Cardiac muscle cell (in vitro differentiated cells and primary cell): ENCODE data around the gene NAXE. TPM values are rescaled to one million over a fixed set of nuclear protein-coding genes. Genes with fewer than 3 reads are reported as not detected.
"Not testable (repeated sequence)": the region's sequence is repeated elsewhere in the genome, so short reads cannot be mapped to it uniquely, and the experiment has no call there.

Source experiments
- DNase-seq, 2 donors: peaks; one replicate each; pipeline versions ENCODE4 v3.0.0 to v3.0.0-alpha.2; 2010 to 2017; ENCODE audit warnings: low read depth in 1 of 2, low spot score in 1 of 2
- H3K27ac ChIP-seq: fragments of 200-600 bp; sonication (generic); 2 replicates; pipeline ENCODE4 v1.5.1; 2016
- H3K27me3 ChIP-seq: fragments of 200-600 bp; sonication (generic); 2 replicates; pipeline ENCODE4 v1.6.0; 2016; ENCODE audit warnings: control low read depth
- H3K36me3 ChIP-seq: fragments of 200-600 bp; sonication (generic); 2 replicates; pipeline ENCODE4 v1.5.1; 2016; ENCODE audit warnings: control low read depth
- H3K4me1 ChIP-seq: fragments of 200-600 bp; sonication (generic); 2 replicates; pipeline ENCODE4 v1.8.1; 2017; ENCODE audit warnings: low read depth, mild to moderate bottlenecking, mixed run types
- H3K4me3 ChIP-seq: fragments of 200-600 bp; sonication (generic); 2 replicates; pipeline ENCODE4 v1.5.1; 2016; ENCODE audit warnings: mild to moderate bottlenecking
- H3K9me3 ChIP-seq: fragments of 200-600 bp; sonication (generic); 2 replicates; pipeline ENCODE4 v1.5.1; 2017; ENCODE audit warnings: low read depth, mild to moderate bottlenecking, control low read depth
- polyA plus RNA-seq: library from polyadenylated mRNA; unstranded; fragments of >200 nt; fragmentation: Nextera tagmentation; extraction: Ambion mirVana; gene quantifications from 2 replicates; pipeline ENCODE4 v1.2.1, GENCODE V29; 2016
- total RNA-seq: library from RNA; depleted of rRNA; stranded (reverse); fragments of >200 nt; gene quantifications from 2 replicates; pipeline ENCODE4 v1.2.3, GENCODE V29; 2016
- TF ChIP-seq, protein P1 (sequence below): IDR thresholded peaks from 2 replicates; pipeline ENCODE4 v1.5.1; 2012; ENCODE audit warnings: low read depth, mild to moderate bottlenecking, low read length

The NAXE gene
- total and polyA plus RNA-seq, 2 experiments from 2014 or later: 130 to 166 TPM

DNA sequence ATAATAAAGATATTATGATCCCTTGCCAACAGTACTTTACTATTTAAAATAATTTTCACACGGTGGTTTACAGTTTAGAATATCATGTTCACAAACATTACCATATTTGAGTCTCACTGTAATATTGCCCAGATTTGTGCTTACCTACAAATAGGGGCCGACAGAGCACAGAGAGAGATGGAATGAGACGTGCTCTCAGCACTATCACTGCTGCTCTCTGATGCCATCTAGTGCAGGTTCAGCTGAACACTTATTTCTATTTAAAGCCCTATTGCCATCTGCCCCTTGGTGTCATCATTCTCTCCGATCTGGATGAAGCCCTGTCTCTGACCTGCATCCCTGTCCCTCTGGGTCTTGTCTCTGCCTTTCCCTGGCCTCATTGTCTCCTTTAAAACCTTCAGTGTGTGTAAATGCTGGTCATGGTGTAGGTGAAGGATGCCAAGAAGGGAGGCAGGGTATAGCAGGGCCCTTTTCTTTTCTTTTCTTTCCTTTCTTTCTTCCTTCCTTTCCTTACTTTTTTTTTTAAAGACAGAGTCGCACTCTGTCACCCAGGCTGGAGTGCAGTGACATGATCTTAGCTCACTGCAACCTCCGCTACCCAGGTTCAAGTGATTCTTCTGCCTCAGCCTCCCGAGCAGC lies 16.6 kb downstream of the NAXE start:
- H3K4me1 ChIP-seq: peaks cover 3% of the 10 kb centered on the region
- TF ChIP-seq, protein P1, sequence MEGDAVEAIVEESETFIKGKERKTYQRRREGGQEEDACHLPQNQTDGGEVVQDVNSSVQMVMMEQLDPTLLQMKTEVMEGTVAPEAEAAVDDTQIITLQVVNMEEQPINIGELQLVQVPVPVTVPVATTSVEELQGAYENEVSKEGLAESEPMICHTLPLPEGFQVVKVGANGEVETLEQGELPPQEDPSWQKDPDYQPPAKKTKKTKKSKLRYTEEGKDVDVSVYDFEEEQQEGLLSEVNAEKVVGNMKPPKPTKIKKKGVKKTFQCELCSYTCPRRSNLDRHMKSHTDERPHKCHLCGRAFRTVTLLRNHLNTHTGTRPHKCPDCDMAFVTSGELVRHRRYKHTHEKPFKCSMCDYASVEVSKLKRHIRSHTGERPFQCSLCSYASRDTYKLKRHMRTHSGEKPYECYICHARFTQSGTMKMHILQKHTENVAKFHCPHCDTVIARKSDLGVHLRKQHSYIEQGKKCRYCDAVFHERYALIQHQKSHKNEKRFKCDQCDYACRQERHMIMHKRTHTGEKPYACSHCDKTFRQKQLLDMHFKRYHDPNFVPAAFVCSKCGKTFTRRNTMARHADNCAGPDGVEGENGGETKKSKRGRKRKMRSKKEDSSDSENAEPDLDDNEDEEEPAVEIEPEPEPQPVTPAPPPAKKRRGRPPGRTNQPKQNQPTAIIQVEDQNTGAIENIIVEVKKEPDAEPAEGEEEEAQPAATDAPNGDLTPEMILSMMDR: peak; percentile 84
- no peaks in the 10 kb centered on the region for H3K36me3 ChIP-seq
- no peaks in the 10 kb centered on the region for H3K9me3 ChIP-seq
- DNase-seq: peak; percentile 71 to 83
- H3K4me3 ChIP-seq: no peak overlapping the region
- no peak overlapping the region for H3K27ac ChIP-seq
- H3K27me3 ChIP-seq: no peaks in the 10 kb centered on the region

- TF ChIP-seq, protein P1: peak; percentile 48
- no peaks in the 10 kb centered on the region for H3K9me3 ChIP-seq
- H3K27ac ChIP-seq: no peak overlapping the region
- no peaks in the 10 kb centered on the region for H3K36me3 ChIP-seq
- no peaks in the 10 kb centered on the region for H3K27me3 ChIP-seq
- H3K4me3 ChIP-seq: no peak overlapping the region
- DNase-seq: peak in 1 of 2 donors; percentile 60
- peaks cover 3% of the 10 kb centered on the region for H3K4me1 ChIP-seq
Observed at GRCh38 chr1:156608981-156609380, 17.4 kb downstream of the NAXE start.

DNA sequence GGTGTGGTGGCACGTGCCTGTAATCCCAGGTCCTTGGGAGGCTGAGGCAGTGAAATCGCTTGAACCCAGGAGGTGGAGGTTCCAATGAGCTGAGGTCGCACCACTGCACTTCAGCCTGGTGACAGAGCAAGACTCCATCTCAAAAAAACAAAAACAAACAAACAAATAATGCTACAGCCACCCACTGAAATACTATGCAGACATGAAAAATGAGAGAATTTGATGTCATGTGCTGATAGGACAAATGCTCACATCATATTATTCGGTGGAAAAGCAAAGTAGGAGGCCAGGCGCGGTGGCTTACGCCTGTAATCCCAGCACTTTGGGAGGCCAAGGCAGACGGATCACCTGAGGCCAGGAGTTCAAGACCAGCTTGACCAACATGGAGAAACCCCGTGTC lies 18.5 kb downstream of the NAXE start:
- H3K36me3 ChIP-seq, H3K27me3 ChIP-seq, DNase-seq, H3K9me3 ChIP-seq, H3K27ac ChIP-seq, H3K4me3 ChIP-seq: not testable (repeated sequence)
- H3K4me1 ChIP-seq: peaks cover 10% of the 10 kb centered on the region

- Histone ChIP-seq H3K4me3 (no peak overlapping the region), H3K27me3 (no peaks in the 10 kb centered on the region), H3K4me1 (peaks cover 23% of the 10 kb centered on the region), H3K36me3 (no peaks in the 10 kb centered on the region), H3K9me3 (no peaks in the 10 kb centered on the region), H3K27ac (no peak overlapping the region)
- TF ChIP-seq, protein P1: no peak
- DNase-seq: no peak
Observed at GRCh38 chr1:156612666-156613065, 21.1 kb downstream of the NAXE start.

DNA sequence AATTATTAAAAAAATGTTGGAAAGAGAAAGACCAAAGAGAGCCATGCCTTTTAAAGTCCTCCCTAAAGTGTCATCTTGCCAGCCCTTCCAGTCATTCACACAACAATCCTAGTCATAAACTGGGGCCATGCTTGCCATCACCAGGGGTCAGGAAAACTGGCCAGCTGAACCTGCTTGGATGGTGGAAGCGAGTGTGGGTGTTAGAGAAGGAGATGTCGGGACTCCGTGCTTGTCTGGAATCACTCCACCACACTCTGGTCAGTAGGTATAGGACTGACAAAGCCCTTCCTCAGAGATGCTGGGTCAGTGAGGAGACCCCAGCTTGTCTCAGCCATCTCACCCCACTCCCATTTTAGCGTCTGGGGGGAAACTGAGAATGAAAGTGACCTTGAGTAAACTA lies 24.4 kb downstream of the NAXE start:
- no peak for DNase-seq
- H3K4me3 ChIP-seq: no peak overlapping the region
- H3K4me1 ChIP-seq: peaks cover 20% of the 10 kb centered on the region
- H3K27me3 ChIP-seq: peaks cover 15% of the 10 kb centered on the region
- TF ChIP-seq, protein P1: no peak
- no peaks in the 10 kb centered on the region for H3K9me3 ChIP-seq
- H3K36me3 ChIP-seq: no peaks in the 10 kb centered on the region
- H3K27ac ChIP-seq: peak overlapping the region; percentile 95

GRCh38 chr1:156616463-156616862 lies 24.9 kb downstream of the NAXE start:
- Histone ChIP-seq H3K27me3 (peaks cover 20% of the 10 kb centered on the region), H3K4me3 (no peak overlapping the region), H3K4me1 (peaks cover 20% of the 10 kb centered on the region), H3K27ac (peak overlapping the region; percentile 95), H3K9me3 (no peaks in the 10 kb centered on the region), H3K36me3 (no peaks in the 10 kb centered on the region)
- TF ChIP-seq, protein P1: peak; percentile 13
- peak; percentile 70 to 75 for DNase-seq
